Stimulated activated CD4-positive, alpha-beta T cell treated with anti-CD3 and anti-CD28 coated beads, Interleukin-1b, Interleukin-23, amount 100 ng/mL, for 48 hours (primary cell): ENCODE results near the gene OR2W1.

Experiments used
- DNase-seq: peaks from one replicate; pipeline ENCODE4 v3.0.0-alpha.2; 2020

Gene OR2W1, protein sequence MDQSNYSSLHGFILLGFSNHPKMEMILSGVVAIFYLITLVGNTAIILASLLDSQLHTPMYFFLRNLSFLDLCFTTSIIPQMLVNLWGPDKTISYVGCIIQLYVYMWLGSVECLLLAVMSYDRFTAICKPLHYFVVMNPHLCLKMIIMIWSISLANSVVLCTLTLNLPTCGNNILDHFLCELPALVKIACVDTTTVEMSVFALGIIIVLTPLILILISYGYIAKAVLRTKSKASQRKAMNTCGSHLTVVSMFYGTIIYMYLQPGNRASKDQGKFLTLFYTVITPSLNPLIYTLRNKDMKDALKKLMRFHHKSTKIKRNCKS

DNA sequence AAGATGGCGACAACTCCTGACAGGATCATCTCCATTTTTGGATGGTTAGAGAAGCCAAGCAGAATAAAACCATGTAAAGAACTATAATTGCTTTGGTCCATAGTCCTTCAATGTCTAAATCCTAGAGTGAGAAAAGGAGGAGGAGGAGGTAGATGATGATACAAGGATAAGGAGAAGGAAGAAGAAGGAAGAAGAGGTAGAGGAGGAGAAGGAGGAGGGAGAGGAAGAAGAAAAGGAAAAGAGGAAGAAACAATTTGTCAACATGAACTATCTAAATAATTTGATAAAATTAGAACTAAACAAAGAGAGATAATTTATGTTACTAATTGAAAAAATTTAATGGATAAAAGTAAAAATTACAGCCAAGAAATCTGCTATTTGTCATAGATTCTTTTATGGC lies at the start of gene OR2W1:
OR2W1 (minus strand) TSS at position 101 of the 400 bp plus-strand sequence; CDS start at position 101, 0 bp downstream.
- DNase-seq, result no peak

- no peak for DNase-seq
Measured at GRCh38 chr6:29092957-29093356, 48.0 kb upstream of the OR2W1 start.

- no peak for DNase-seq
Measured at GRCh38 chr6:29087213-29087612, 42.2 kb upstream of the OR2W1 start, which contains the start of gene OR2B3. OR2B3 (minus strand) TSS chr6:29087313; CDS start chr6:29087248, 65 bp downstream.

GRCh38 chr6:29082457-29082856 lies 37.5 kb upstream of the OR2W1 start:
- DNase-seq, result no peak

DNA sequence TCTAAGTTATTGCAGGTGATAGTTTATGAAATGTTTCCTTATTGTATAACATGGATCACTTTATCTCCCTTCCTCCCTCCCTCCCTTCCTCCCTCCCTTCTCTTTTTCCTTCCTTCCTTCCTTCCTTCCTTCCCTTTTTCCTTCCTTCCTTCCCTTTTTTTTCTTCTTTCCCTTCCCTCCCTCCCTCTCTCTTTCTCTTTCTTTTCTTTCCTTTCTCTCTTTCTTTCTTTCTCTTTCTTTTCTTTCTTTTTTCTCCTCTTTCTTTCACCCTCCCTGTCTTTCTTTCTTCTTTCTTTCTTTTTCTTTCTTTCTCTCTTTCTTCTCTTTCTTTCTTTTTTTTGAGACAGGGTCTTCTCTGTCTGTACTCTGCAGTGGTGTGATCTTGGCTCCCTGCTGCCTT lies 36.3 kb upstream of the OR2W1 start:
- no peak for DNase-seq

GRCh38 chr6:29079203-29079602 lies 34.2 kb upstream of the OR2W1 start:
- DNase-seq, result no peak

GRCh38 chr6:29071831-29072723 lies 27.1 kb upstream of the OR2W1 start:
- peak; percentile 2 for DNase-seq

DNA sequence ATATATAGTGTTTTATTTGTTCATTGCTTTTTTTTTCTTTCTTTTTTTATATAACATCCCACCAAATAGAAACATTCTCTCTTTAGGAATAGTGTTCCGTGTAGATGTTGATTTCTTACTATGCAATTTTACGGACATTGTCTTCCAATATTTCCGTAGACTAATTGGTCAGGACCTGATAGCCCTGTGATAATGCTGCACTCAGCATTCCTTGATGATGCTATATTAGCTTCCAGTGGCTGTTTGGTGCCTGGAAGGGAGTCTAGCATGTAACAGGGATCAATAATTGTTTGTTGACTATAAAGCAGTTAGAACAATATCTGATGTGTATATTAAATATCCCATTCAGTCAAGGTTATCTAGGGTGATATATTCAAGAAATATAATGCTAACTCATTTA lies 6.7 kb upstream of the OR2W1 start:
- no peak for DNase-seq

DNA sequence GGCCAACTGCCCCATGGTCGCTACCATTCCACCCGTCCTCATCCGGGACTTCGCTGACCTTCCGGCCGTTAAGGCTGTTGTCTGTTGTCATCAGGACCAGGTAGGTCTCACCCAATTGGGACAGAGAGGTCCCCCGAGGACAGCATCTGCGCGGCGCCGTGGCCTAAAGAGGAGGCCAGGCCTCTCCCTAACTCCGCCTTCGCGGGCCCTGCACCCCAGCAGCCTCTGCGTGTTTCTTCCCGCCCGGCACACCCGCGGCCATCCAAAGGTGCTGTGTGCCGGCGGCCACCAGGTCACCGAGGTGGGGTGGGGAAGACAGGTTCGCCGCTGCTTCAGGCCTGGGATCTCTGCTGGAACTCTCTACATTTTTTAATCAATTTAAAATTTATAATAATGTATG lies 9.0 kb downstream of the OR2W1 start:
- no peak for DNase-seq

- DNase-seq, result no peak
Measured at GRCh38 chr6:29028821-29029220, 16.2 kb downstream of the OR2W1 start.

DNA sequence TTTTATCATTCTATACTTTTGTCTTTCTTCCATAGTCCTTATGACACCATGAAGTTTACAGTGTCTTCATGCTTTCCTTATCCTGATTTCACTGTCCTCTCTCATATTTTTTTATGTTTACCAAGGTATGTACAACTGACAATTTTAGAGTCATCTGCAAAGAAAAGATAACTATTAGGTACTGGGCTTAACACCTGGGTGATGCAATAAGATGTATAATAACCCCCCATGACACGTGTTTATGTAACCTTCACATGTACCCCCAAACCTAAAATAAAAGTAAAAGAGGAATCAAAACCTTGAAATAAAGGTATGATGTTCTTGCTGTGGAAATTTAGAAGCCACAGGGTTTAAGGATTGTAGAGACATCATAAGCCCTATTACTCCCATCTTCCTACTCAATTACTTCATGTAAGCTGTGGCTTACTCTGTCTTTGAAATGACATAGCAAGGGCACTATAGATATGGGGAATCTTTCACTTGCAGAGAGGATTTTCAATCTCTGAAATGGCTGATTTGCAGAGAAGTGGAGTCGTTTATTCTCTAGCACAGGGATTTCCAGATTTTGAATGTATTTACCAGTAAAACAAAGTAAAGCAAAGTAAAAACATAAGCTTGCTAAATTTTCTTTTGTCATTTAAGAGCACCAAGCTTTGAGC lies 18.9 kb downstream of the OR2W1 start:
- DNase-seq, result no peak

DNA sequence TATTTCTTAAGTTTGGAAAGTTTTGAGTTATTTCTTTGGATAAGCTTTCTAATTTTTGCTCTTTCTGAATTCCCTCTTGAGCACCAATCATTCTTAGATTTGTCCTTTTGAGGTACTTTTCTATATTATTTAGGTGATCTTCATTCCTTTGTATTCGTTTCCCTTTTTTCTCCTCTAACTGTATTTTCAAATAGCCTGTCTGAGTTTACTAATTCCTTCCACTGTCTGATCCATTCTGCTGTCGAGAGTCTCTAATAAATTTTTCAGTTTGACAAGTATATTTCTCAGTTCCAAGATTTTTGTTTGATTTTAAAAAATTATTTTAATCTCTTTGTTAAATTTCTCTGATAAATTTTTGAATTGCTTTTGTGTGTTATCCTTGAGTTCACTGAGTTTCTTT lies 23.5 kb downstream of the OR2W1 start:
- no peak for DNase-seq

DNA sequence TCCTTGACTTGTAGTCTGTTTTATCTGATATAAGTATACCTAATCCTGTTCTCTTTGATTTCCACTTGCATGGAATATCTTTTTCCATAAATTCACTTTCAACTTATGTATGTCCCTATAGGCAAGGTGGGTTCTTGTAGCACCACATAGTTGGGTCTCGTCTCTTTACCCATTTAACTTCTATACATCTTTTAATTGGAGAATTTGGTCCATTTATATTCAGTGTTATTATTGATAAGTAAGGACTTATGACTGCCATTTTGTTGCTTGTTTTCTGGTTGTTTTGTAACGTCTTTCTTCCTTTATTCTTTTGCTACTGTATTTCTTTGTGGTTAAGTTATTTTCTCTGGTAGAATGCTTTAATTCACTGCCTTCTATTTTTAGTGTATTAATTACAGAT lies 25.3 kb downstream of the OR2W1 start:
- no peak for DNase-seq

GRCh38 chr6:29017428-29017802 lies 27.6 kb downstream of the OR2W1 start:
- DNase-seq, result no peak

- DNase-seq, result peak; percentile 82
Measured at GRCh38 chr6:29016559-29017427, 28.2 kb downstream of the OR2W1 start.

GRCh38 chr6:29014729-29015608 lies 30.0 kb downstream of the OR2W1 start:
- DNase-seq, result no peak

GRCh38 chr6:29011276-29011734 lies 33.7 kb downstream of the OR2W1 start:
- DNase-seq, result no peak

DNA sequence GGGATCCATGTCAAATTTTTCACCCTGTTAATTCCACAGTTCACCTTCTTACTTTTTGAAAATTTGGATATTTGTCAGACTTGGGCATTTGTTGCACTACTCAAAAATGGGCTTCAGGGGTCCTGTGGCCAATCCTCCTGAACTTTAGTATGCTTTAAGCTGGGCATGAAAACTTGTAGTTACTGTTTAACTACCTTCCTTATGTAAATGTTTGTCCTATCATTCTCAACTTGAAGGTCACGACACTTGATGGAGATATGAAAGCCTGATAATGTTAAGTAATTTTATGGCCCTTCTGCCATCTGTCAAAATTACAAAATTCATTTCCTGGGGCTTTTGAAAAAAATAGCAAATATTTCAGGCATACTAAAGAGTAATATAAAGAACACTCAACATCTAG lies 35.6 kb downstream of the OR2W1 start:
- no peak for DNase-seq

GRCh38 chr6:29008089-29008488 lies 36.9 kb downstream of the OR2W1 start:
- no peak for DNase-seq

GRCh38 chr6:29005183-29005885 lies 39.6 kb downstream of the OR2W1 start, which contains the start of gene ZNF311:
ZNF311 (minus strand) TSS chr6:29005315; CDS start chr6:29003954, 1,361 bp downstream.
- DNase-seq, result peak; percentile 42
